ENCODE measurements around the gene SH3GL3.
A peak's percentile ranks its signal among the peaks of the same experiment; 100 is the strongest.

The SH3GL3 gene, protein sequence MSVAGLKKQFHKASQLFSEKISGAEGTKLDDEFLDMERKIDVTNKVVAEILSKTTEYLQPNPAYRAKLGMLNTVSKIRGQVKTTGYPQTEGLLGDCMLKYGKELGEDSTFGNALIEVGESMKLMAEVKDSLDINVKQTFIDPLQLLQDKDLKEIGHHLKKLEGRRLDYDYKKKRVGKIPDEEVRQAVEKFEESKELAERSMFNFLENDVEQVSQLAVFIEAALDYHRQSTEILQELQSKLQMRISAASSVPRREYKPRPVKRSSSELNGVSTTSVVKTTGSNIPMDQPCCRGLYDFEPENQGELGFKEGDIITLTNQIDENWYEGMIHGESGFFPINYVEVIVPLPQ

DNA sequence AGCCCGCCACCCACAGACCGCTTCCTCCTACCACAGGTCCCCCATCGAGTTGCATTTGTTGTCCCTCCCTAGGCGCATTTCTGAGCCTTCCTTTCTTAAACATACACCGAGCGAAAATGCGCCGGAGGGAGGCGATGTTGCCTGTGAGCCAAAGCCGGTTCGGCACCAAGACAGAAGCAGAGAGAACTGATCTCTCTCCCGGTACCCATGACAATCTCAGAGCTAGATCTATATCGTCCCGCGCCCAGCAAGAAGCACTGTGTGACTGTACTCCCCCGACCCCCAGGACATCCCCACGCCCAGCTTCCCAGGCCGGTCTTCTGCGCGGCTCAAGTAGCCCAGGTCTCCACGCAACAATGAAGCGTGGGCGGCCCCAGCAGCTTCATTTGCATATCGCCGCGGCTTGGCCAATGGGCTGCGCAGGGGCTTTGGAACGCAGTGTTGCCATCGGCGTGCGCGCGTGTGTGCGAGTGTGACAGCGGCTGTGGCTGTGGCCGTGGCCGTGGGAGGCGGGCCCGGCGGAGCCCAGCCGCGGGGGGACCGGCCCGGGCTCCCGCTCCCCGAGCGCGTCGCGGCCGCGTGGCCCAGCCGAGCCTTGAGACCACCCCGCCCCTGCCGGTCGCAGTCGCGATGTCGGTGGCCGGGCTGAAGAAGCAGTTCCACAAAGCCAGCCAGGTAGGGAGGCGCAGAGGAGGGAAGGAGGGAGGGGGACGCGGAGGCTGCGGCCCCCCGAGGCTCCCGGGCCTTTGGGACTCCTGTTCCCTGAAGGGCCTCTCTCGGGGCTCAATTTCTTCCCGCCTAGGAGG lies at the start of gene SH3GL3:
TSS of gene SH3GL3 (plus strand) at position 438 of the 806 bp plus-strand sequence. CDS start at position 631, 193 bp downstream.
- DNase-seq: peak; percentile 11

DNA sequence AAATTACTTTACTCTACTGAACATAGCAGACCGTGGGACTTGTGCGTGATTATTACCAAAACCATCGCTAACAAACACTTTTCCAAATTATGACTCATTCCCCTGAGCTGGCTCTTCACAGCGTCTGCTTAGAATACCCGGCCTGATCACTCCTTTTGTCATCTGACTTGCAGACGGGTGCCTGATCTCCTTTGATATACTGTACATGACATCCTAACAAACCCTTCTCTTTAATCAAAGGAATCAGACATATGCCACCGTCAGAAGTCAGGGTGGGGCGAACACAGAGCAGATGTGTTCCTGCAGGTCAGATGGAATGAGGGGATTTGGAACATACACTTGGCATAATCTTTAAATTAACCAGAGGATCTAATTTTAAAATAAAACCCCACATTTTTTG lies 48.5 kb upstream of the SH3GL3 start:
- DNase-seq: no peak

DNA sequence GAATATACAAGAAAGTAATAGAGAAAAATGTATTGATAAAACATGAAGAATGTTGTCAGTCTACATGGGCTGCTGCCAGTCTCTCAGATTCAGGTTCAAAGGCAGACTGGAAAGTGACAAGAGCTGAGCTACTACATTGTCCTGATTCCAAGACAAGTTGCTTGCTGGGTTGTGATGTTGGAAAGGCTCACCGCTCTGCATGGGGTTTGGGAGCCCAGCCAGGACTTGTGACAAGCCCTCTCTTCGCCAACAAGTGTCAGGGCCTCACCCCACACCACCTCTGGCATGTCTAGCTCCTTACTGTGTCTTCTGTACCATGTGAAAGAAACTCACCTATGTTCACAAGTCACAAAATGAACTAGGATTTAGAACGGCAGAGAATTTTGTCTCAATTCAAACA lies 43.0 kb upstream of the SH3GL3 start:
- no peak for DNase-seq

DNA sequence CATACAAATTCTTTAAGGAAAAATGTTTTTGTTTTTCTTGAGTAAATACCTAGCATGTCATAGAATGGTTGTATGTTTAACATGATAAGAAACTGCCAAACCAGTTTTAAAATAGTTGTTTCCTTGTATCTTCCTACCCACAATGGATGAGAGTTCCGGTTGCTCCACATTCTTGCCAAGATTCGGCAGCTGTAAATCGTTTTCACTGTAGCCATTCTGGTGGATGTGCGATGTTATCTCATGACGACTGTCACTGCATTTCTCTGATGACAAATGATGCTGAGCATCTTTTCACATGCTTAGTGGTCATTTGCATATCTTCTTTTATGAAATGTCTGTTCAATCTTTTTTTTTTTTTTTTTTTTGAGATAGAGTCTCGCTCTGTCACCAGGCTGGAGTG lies 36.6 kb upstream of the SH3GL3 start:
- no peak for DNase-seq

DNA sequence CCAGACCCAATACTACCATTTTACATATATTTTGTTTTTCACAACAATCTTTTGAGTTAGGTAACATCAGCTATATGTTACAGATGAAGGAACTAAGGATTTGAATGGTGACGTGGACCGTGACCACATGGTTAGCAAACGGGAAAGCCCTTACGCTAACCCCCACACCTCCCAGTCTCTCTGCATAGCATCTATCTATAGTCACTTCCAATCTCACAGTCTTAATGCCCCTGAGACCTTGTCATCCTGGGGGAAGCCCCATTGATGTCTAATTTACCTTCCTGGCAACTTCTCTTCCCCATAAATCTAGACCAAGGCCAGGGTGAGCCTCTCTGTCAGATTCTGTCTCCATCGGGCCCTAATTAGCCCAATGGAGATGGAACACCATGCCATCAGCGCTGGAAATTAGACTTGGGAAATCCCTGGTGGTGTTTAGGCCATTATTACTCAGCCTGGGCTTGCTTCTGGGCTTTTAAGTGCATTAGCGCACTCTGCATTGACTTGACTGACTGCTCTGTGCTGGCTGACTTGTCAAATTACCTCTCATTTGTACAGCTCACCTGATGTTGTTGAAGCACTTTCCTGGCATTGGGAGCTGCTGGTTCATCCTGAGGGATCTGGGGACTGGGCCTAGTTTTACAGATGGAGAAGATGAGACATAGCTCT lies 34.0 kb upstream of the SH3GL3 start:
- DNase-seq: no peak

DNA sequence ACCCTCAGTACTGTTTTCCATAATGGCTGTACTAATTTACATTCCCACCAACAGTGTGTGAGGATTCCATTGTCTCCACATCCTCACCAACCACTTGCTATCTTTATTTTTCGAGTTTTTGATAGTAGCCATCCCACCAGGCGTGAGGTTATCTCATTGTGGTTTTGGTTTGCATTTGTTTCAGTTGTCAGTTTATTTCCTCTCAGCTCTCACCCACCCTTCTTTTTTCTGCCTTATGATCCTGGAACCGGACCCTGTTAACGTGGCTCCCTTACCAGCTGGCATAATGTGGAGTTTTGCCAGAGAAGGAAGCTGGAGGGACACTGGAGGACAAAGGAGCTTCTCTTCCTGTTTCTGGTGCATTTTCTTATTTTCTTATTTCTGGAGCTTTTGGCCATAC lies 25.1 kb upstream of the SH3GL3 start:
- DNase-seq: no peak

DNA sequence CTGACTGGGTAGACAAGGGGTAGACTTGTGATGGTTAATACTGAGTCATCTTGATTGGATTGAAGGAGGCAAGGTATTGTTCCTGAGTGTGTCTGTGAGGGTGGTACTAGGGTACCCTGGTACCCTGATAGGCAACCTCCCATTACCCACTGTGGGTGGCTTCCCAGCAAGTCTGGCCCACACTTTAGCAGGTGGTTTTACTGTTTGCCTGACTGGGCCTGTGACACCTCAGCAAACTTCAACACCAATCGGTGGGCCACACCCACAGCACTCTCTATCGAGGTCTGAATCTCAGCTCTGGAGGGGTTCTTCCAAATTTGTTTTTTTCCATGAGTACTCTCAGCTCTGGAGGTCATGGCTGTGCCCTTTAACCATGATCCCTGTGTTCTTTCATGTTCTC lies 24.6 kb upstream of the SH3GL3 start:
- DNase-seq: no peak

DNA sequence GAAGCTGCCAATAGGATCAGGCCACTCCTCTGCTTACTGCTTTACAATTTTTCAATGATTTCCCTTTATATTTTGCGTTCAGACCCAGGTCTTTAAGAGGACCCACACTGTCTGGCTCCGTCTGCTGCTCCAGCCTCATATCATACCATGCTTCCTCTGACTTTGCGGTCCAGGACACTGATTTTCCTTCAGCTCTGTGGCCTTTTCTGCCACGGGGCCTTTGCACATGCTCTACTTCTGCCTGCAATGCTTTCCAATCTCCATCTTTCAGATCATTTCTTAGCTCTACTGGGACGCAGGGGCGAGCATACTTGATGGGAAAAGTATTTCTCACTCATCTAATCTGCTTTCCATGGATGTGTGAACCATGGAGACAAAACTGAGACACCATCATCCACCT lies 23.0 kb upstream of the SH3GL3 start:
- DNase-seq: no peak

DNA sequence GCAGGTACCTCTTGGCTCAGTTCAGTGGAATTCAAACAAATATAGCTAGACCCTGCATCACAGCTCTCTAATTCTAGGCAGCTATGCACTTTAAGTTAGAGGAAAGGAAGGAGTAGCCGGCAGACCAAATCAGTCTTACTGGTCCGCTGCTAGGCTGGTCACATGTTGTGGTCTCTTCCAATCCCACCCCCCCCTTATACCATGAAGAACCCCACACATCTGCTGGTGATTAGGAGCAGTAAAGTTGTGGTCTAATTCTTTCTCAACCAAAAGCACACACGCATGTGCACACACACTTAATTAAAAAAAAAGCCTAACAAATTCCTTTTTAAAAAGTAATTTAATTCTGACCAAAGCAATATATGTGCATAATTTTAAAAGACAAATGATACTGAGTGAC lies 16.7 kb upstream of the SH3GL3 start:
- no peak for DNase-seq

DNA sequence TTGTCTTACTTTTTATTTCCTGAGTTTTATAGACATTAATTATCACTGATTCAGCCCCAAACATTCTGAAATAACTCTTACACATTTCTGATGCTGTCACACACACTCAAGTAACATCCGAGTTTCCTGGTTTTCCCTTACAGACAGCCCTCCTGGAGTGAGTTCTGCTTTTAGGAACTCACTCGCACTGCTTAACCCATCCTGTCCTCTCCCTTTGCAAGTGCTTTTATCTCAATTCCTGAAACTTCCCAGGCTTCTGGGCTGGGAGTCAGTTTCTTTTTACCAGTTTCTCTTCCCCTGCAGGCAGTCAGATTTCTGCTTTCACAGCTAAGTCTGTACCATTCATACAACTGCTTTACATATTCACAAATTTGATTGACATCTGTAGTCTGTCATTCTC lies 15.6 kb upstream of the SH3GL3 start:
- no peak for DNase-seq

DNA sequence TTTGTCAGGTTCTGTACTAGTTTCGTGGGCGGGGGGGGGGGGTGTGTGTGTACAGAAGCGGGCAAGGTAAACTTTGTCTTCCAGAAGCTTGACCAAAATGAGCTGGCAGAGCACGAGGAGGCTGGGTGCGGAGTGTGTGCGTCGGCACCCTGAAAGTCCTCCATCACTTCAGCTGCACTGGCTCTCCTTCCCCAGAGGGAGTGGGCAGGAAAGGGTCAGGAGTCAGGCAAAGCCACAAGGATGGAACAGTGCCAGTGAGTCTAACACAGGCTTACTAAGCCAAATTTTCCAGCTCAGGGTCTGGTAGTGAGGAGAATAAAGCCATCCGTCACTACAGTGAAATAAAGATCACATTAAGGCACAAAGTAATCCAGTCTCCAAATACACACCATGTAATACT lies 11.9 kb upstream of the SH3GL3 start:
- DNase-seq: no peak

DNA sequence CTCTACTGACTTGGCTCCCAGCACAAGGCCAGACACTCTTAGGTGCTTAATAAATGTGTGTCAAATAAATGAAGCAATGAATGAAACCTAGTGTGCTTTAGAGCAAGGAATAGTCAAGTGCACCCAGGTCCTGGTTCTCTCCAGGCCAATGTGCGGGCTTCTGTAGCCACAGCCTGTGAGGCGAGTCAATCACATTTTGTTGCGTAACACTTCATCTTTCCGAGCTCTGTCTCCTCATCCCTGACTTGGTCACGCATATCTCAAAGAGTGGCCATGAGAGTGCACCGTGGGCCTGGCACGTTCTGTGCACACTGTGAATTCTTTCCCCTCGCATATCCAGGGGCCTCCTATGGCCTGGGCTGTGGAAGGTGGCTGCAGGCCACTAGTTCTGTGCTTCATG lies 11.4 kb upstream of the SH3GL3 start:
- no peak for DNase-seq

DNA sequence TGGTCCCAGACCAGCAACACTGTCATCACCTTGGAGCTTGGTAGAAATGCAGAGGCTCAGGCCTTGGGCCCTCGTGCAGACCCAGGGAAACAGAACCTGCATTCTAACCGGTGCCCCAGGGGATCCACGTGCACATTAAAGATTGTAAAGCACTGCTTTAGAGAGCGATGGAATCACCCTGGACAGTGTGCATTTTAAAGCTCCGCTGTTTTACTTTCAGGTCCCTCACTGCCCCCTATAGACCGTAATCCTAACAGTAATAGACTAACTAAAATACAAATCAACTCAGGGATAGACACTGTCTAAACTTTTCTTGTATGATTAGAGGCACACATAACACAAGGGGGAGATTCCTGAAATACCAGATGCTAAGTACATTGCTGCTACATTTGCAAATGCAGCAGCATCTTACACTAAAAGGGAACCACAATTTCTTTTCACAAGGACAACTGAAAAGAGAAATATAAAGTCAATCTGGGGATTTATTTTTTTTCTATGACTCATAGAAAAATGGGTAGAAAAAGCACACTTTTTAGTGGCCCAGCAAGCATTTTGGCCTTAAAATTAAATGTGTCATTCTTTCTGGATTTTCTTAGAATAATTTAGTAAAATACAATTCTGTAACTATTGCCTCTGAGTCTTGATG lies 10.5 kb upstream of the SH3GL3 start:
- DNase-seq: no peak

DNA sequence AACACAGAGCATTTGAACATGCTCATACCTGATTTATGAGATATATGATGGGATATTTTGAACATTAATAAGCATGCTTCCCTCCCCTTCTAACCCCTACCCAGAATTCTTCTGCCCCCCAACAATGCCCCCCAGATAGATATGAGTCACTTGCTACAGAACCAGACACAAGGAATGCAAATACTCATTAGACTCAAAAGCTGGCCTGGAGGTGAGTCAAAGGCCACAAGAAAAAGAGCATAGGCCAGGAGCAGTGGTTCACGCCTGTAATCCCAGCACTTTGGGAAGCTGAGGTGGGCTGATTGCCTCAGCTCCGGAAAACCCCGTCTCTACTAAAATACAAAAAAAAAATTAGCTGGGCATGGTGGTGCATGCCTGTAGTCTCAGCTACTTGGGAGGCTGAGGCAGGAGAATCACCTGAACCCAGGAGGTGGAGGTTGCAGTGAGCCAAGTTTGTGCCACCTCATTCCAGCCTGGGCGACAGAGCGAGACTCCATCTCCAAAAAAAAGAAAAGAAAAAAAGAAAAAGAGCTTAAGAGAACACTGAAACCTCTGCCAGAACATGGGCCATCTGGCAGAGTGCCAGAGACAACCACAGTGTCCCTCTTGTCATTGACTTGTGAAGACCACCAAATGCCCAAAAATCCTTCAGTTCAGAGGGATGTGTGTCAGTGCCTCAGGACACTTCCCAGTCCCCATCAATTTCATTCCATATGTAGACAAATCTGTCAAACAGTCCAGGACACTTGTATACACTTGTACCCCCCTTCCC lies 3.9 kb upstream of the SH3GL3 start:
- DNase-seq: no peak

DNA sequence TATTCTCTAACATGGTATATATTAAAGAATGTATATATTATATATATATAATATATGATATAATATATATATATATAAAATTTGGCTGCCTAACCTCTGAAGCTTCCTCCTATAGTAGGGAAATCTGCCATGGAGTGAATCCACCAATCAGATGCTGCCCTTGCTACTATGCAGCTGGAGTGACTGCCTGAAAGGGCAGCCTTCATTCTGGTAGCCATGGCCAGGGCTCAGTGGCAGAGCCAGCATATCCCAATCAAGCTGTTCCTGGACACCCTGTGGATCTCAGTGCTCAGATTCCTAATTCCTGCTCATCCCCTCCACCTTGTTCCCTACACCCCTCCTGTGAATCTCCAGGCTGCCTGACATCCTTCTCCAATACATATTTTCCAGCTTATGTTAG lies 2.2 kb upstream of the SH3GL3 start:
- DNase-seq: no peak

DNA sequence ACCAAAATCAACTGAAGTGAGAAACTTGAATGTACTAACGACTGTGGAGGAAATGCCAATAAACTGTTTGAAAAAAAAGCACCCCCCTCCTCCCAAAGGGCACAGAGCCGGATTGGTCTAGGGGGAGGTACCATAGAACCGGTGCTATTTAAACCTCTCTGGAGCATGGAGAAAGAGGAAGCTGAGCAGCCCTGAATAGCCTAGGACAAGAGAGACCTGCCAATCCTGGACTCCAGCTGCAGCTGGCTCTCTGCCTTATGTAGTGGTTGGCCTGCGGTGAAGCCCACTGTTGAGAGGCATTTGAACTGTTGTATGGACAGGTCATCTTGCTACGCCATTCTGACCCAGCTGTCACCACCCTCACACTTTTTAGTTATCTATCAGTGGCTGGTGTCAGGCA lies 1.5 kb upstream of the SH3GL3 start:
- DNase-seq: no peak

DNA sequence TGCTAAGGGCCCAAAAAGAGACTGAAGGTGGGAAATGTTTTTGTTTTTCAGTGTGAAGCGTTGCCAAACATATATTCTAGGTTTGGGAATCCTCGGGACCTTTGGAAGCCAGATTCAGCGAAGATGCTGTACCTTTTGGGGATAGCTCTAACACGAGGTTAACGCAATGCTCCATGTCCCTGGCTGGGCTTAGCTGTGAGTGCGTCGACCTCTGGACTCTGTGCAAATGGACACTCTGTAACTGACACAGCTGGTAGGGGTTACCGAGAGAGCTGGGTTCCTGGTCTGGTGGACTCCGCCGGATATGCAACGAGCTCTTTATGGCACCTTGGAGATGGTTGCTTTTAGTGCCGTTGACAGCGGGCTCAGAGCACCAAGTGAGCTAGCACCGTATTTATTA lies 724 bp upstream of the SH3GL3 start:
- DNase-seq: no peak

DNA sequence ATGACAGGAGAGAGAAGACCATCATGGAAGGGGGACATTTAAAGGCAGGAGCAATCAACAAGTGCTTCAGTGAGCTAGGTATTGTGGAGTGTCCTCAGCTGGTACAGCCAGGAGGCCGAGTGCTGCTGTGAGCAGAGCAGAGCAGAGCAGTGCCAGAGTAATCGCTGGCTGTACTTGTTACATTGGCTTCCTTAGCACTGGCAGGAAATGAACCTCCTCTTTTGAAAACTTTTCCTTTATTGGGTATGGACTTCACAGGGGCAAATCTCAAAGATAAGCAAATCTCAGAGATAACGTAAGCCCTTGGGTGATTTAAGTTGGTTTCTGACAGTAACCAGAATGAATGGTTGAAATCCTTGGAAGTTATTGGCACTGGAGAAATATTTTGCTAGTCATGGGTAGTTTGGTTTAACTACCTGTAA lies 2.1 kb downstream of the SH3GL3 start:
- DNase-seq: no peak

DNA sequence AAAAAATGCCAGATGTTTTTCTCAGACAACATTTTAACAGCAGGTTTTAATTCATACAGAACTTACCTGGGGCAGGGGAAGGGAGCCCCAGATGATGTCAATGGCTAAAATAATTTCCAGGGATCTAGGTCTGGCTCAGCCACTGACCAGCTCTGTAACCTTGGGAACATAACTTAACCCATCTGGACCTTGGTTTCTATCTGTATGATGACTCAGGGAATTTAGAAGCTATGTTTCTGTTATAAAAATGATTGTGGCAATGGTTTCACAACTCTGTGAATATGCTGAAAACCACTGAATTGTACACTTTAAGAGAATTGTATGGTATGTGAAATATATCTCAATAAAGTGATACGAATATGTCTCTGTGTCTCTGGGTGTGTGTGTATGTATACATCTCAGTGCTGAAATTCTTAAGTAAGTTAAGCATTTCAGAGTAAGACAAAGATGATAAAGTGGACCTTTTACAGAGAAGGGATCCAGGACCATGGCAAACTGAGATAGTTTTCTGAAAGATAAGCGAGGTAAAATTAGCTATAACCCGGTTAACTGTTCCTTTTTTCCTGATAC lies 2.9 kb downstream of the SH3GL3 start:
- no peak for DNase-seq

DNA sequence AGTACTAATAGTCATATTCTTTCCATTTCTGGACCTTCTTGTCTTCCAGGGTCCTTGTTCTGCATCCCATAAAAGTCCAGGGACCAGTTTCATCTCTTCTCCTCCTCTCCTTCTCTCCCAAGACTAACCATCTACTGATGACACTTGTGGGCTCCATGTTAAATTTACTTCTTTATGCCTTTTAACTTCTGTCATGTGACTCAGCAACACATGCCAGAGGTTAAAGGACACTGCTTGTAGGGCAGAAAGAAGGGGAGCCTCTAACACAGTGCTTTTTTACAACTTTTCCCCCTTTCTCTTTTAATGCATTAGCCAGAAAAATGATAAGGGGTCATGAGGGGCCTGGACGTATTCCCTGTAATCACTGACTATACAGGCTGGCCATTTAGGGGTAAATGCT lies 10.0 kb downstream of the SH3GL3 start:
- DNase-seq: no peak

DNA sequence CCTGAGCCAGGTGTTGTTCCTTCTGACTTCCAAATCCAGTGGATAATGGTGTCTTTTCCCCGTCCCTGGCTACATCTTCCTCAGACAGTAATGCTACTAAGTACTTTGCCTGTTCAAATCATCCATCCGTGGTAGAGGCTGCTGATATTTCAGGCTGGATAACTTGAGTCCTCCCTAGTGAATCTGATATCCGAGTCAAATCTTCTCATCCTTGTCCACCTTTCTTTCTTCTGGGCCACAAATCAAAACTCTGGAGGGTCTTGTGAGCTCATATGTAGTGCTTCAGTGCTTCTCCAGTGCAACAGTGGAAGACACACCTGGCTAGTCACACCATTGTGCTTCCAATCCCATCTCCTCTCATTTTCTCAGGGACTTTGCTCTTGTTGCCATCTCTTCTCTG lies 11.2 kb downstream of the SH3GL3 start:
- DNase-seq: no peak

DNA sequence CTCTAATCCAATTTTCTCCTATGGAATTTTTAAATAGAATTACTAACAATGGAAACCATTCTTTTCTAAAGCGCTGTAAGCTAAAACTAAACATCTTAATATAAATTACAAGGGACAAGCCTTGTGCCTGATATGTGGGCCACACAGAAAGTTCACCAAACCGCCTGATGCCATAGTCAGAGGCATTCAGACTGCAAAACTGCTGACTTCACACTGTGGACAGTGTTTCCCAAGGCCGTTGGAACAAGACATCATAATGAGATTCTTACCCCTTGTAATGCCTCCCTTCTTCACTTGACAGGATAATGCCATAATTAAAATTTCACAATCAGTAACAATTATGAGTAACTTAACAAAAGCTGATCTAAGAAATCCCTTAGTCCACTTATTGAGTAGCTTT lies 14.9 kb downstream of the SH3GL3 start:
- DNase-seq: no peak

Data from NCI-H2227 treated with DMSO at 0.1 percent for 48 hours (cell line).